Astrocyte of the cerebellum (primary cell): ENCODE data around the gene FFAR4.

ENCODE experiments used
- DNase-seq: peaks from one replicate; pipeline ENCODE4 v3.0.0-alpha.2; 2011; ENCODE audit warnings: low read depth
- H3K4me3 ChIP-seq: 2 replicates; pipeline ENCODE4 v1.5.1; 2011; ENCODE audit warnings: mild to moderate bottlenecking, low read depth, low read length, moderate library complexity
- in situ Hi-C: cut with HindIII; loops from 2 replicates; pipeline ENCODE4 v1.10.0; 2017; ENCODE audit warnings: low sequenced_read_pairs
- TF ChIP-seq, protein P1 (sequence below): IDR thresholded peaks from 2 replicates; pipeline ENCODE4 v1.5.1; 2012; ENCODE audit warnings: low read length, low read depth, moderate library complexity, mild to moderate bottlenecking; ENCODE audit errors: missing control alignments

Gene FFAR4

DNA sequence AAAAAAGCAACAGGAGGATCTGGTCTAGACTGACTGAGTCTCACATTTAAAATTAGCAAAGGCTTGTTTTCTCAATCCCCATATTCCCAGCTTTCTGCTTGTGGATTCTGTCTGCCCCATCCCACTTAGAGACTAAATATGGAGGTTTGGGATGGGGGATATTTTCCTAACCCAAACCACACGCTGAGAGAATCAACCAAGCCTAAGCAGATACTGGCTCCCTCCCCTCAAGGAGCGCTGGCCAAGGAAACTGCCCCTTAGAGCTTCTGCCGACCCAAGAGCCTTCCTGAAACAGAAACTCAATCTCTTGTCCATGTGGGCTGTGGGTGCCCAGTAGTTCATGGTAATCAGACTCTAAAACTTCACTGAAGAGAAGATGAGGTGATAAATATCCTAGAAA lies 3.9 kb downstream of the FFAR4 start:
- TF ChIP-seq, protein P1, sequence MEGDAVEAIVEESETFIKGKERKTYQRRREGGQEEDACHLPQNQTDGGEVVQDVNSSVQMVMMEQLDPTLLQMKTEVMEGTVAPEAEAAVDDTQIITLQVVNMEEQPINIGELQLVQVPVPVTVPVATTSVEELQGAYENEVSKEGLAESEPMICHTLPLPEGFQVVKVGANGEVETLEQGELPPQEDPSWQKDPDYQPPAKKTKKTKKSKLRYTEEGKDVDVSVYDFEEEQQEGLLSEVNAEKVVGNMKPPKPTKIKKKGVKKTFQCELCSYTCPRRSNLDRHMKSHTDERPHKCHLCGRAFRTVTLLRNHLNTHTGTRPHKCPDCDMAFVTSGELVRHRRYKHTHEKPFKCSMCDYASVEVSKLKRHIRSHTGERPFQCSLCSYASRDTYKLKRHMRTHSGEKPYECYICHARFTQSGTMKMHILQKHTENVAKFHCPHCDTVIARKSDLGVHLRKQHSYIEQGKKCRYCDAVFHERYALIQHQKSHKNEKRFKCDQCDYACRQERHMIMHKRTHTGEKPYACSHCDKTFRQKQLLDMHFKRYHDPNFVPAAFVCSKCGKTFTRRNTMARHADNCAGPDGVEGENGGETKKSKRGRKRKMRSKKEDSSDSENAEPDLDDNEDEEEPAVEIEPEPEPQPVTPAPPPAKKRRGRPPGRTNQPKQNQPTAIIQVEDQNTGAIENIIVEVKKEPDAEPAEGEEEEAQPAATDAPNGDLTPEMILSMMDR = no peak
- DNase-seq = no peak
- in situ Hi-C loops = loop anchor here (5.0 kb wide), 1 partner anchor 62 kb away; no protein-coding TSS in a partner anchor
- H3K4me3 ChIP-seq = no peak overlapping the region

DNA sequence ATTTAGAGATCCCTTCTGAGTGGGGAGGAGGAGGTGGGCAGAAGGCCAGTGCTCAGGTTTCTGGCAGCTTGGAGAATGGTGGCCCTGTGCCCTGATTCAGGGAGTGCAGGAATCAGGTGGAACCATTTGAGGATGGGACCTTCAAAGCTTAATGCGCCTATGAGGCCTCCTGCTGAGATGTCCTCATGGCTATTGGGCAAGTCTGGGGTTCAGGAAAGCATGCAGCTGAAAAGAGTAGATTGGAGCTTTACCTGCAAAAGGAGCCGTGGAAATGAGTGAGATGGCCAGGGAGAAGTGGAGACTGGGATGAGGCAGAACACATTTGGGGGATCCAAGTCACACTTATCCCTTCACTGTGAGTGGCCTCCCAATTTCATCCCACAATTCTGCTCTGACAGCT lies 6.1 kb downstream of the FFAR4 start:
- in situ Hi-C loops = loop anchor here (5.0 kb wide), 1 partner anchor 60 kb away; no protein-coding TSS in a partner anchor
- DNase-seq = no peak
- no peak overlapping the region for H3K4me3 ChIP-seq
- TF ChIP-seq, protein P1 = no peak

DNA sequence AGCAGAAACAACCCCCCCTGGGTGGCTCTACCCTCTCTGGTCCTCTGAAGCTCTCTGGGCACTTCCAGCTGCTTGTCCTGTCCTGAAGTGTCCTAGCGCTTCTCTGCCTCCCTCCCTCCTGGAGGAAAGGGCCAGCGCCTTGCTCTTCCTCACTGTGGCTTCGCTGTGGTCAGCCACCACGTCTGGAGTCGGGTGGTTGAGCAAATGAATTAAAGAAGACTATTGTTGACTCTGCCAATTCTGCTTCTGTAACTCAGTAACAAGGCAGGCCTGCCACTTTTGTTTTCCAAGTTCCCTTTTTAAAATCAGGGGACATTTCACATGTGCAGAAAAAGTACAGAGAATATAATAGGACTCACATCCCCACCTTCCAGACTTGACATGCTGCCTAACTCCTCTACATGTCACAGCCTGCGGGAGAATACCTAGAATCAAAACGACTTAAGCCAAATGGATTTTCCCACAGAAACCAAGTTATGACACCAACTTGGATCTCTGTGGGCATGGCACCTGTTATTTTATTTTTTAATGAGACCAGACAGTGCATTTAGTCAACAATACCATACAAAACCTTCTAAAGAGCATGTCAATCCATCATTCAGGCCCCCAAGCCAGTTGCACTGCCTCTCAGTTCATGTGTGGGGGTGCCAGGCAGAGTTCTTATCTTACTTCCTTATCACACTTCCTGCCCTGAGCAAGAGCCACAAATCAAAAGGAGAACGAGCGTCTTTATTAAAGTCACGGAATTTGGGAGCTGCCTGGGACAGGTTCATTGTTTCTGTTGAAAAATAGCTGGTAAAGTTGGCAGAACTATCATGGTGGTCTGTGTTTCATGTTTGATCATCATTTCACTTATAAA lies 6.8 kb downstream of the FFAR4 start:
- DNase-seq = no peak
- TF ChIP-seq, protein P1 = no peak
- H3K4me3 ChIP-seq = no peak overlapping the region
- in situ Hi-C loops = loop anchor here (5.0 kb wide), 1 partner anchor 59 kb away; no protein-coding TSS in a partner anchor

DNA sequence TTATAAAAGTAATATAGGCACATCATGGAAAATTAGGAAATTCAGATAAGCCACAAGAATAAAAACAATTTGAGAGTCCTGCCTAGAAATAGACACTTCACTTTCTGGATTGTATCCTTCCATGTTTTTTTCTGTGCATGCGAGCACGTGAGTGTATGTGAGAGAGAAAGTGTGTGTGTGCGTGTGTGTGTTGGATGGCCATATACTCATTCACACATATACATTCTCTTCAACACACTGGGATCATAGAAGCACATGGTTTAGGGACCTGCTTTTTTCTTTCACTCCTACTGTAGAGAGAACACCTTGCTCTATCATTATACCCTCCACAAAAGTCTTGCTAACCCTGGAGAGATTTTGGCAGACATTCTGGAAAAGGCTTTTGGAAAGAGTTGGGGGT lies 7.5 kb downstream of the FFAR4 start:
- TF ChIP-seq, protein P1 = no peak
- in situ Hi-C loops = loop anchor here (5.0 kb wide), 1 partner anchor 58 kb away; no protein-coding TSS in a partner anchor
- no peak overlapping the region for H3K4me3 ChIP-seq

DNA sequence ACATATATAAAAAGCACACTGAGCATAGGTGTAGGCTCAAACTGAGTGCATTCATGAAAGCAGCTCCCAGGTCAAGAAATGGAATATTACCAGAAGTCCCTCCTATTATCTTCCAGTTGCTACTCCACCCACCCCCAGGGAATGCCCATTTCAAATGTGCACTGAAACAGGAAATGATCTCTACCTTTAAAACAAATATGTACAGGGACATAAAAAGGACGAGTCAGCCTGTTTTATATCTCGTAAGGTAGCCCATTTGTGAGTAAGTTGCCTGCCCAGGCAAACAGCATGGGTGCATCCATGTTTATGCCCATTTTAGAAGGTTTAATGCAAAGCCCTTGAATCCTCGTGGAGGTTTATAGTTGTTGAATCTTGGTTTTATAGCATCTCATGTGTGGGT lies 10.4 kb downstream of the FFAR4 start:
- no peak overlapping the region for H3K4me3 ChIP-seq
- no peak for DNase-seq
- in situ Hi-C loops = no loop called here
- TF ChIP-seq, protein P1 = no peak

More for the DNA sequence above, 7.5 kb downstream of the FFAR4 start:
- no peak for DNase-seq

DNA sequence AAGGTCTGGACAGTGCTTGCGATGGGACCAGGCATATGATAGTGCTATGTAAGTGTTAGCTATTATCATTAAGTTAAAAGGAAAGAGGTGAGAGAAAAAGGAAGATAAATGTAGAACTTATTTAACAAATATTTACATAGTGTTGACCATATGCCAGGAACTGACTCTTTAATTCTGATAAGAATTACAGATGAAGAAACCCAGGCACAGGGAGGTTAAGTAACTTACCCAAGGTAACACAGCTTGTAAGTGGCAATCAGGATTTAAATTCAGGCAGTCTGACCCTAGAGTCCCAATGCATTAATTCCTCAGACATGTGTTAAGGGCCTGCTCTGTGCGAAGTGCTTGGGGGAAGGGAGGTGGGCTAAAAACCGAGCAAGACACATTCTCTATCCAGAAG lies 11.1 kb downstream of the FFAR4 start:
- DNase-seq = no peak
- in situ Hi-C loops = no loop called here
- no peak overlapping the region for H3K4me3 ChIP-seq
- TF ChIP-seq, protein P1 = no peak
